ENCODE data around the gene MAST4.

Gene MAST4

DNA sequence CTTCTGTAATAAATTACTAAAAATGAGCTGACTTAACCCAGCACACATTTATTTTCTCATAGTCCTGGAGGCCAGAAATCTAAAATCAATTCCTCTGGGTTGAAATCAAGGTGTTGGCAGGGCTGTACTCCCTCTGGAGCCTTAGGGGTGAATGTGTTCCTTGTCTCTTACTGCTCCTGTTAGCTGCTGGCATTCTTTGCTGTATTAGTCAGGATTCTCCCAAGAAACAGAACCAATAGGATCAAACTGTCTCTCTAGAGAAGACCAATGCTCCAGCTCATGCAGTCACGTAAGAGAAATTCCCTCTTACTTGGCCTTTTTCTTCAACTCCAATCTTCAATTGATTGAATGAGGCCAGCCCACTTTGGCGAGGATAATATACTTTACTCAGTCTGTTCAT lies 615.7 kb downstream of the MAST4 start:
- Histone ChIP-seq H3K36me3 (ENCODE audit: control insufficient read depth in 2 of 2, insufficient read depth in 1 of 2, low read length in 2 of 2) (no peaks in the 10 kb centered on the region), H3K4me3 (ENCODE audit: low read depth, low read length) (no peak overlapping the region), H3K9me3 (ENCODE audit: control insufficient read depth, insufficient read depth, low read depth, low read length) (no peaks in the 10 kb centered on the region), H3K4me1 (ENCODE audit: control insufficient read depth, insufficient read depth, low read length) (no peaks in the 10 kb centered on the region), H3K27ac (ENCODE audit: extremely low read depth, low read depth, low read length) (no peak overlapping the region)
- TF ChIP-seq GFI1B (tag by site-specific recombination; IDR thresholded peaks at IDR 0.05): no peak
- TF ChIP-seq ZNF530 (tag by site-specific recombination; IDR thresholded peaks at IDR 0.05; ENCODE audit: low read depth): no peak
- TF ChIP-seq WT1 (tag by site-specific recombination; IDR thresholded peaks at IDR 0.05): no peak
- no peak for TF ChIP-seq ZNF654 (tag by site-specific recombination; IDR thresholded peaks at IDR 0.05; ENCODE audit: low read depth)
- TF ChIP-seq, protein P1, sequence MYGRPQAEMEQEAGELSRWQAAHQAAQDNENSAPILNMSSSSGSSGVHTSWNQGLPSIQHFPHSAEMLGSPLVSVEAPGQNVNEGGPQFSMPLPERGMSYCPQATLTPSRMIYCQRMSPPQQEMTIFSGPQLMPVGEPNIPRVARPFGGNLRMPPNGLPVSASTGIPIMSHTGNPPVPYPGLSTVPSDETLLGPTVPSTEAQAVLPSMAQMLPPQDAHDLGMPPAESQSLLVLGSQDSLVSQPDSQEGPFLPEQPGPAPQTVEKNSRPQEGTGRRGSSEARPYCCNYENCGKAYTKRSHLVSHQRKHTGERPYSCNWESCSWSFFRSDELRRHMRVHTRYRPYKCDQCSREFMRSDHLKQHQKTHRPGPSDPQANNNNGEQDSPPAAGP (tag by site-specific recombination; IDR thresholded peaks at IDR 0.05): no peak
- TF ChIP-seq ZNF768 (tag by site-specific recombination; IDR thresholded peaks at IDR 0.05): no peak
- no peak for TF ChIP-seq ZNF596 (tag by site-specific recombination; IDR thresholded peaks at IDR 0.05)
- no peak for TF ChIP-seq ZNF214 (tag by site-specific recombination; IDR thresholded peaks at IDR 0.05; ENCODE audit: borderline replicate concordance)
- TF ChIP-seq GLIS2 (tag by site-specific recombination; IDR thresholded peaks at IDR 0.05): no peak
- no peak for TF ChIP-seq OSR2 (tag by site-specific recombination; IDR thresholded peaks at IDR 0.05)
- TF ChIP-seq ZNF114 (tag by site-specific recombination; IDR thresholded peaks at IDR 0.05): no peak
- TF ChIP-seq ZSCAN23 (tag by site-specific recombination; IDR thresholded peaks at IDR 0.05): no peak
- TF ChIP-seq, protein P2, sequence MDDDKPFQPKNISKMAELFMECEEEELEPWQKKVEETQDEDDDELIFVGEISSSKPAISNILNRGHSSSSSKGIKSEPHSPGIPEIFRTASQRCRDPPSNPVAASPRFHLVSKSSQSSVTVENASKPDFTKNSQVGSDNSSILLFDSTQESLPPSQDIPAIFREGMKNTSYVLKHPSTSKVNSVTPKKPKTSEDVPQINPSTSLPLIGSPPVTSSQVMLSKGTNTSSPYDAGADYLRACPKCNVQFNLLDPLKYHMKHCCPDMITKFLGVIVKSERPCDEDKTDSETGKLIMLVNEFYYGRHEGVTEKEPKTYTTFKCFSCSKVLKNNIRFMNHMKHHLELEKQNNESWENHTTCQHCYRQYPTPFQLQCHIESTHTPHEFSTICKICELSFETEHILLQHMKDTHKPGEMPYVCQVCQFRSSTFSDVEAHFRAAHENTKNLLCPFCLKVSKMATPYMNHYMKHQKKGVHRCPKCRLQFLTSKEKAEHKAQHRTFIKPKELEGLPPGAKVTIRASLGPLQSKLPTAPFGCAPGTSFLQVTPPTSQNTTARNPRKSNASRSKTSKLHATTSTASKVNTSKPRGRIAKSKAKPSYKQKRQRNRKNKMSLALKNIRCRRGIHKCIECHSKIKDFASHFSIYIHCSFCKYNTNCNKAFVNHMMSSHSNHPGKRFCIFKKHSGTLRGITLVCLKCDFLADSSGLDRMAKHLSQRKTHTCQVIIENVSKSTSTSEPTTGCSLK (tag by site-specific recombination; IDR thresholded peaks at IDR 0.05): no peak
- TF ChIP-seq ZNF776 (tag by site-specific recombination; IDR thresholded peaks at IDR 0.05; ENCODE audit: borderline replicate concordance): no peak
- no peak for TF ChIP-seq BCL11A (tag by site-specific recombination; IDR thresholded peaks at IDR 0.05; ENCODE audit: low read depth)
- CTCF ChIA-PET: interaction anchor here (0.6 to 0.8 kb wide), 3 partner anchors 10 to 332 kb away, joined by 3 read pairs; no protein-coding TSS in a partner anchor
- POLR2A ChIA-PET: no interaction called here

DNA sequence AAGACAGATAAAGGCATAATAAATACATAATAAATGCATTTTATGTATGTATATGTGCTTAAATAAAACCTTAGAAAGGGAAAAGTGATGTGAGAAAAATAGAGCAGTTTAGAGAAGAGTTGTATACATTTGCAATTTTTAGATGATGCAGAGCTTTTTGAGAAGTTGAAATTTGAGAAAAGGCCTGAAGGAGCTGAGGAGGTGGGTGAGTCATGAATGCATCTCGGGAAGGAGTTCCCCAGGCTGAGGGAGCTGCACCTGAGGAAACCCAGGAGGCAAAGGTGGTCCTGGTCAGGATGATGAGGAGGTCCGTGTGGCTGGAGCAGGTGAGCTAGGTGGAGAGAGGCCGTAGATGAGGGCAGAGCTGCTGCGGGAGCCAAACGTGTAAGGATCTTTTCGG lies 617.8 kb downstream of the MAST4 start:
- POLR2A ChIA-PET: no interaction called here
- no peak for TF ChIP-seq KLF10 (tag by site-specific recombination; IDR thresholded peaks at IDR 0.05)
- no peak for TF ChIP-seq ZNF701 (tag by site-specific recombination; IDR thresholded peaks at IDR 0.05)
- H3K4me1 ChIP-seq (ENCODE audit: control insufficient read depth, insufficient read depth, low read length): no peaks in the 10 kb centered on the region
- CTCF ChIA-PET: interaction anchor here (0.6 kb wide), 1 partner anchor 8 kb away, joined by 4 read pairs; no protein-coding TSS in a partner anchor
- H3K27ac ChIP-seq (ENCODE audit: extremely low read depth, low read depth, low read length): no peak overlapping the region
- H3K9me3 ChIP-seq (ENCODE audit: control insufficient read depth, insufficient read depth, low read depth, low read length): no peaks in the 10 kb centered on the region
- no peak overlapping the region for H3K4me3 ChIP-seq (ENCODE audit: low read depth, low read length)
- H3K36me3 ChIP-seq (ENCODE audit: control insufficient read depth in 2 of 2, insufficient read depth in 1 of 2, low read length in 2 of 2): no peaks in the 10 kb centered on the region

DNA sequence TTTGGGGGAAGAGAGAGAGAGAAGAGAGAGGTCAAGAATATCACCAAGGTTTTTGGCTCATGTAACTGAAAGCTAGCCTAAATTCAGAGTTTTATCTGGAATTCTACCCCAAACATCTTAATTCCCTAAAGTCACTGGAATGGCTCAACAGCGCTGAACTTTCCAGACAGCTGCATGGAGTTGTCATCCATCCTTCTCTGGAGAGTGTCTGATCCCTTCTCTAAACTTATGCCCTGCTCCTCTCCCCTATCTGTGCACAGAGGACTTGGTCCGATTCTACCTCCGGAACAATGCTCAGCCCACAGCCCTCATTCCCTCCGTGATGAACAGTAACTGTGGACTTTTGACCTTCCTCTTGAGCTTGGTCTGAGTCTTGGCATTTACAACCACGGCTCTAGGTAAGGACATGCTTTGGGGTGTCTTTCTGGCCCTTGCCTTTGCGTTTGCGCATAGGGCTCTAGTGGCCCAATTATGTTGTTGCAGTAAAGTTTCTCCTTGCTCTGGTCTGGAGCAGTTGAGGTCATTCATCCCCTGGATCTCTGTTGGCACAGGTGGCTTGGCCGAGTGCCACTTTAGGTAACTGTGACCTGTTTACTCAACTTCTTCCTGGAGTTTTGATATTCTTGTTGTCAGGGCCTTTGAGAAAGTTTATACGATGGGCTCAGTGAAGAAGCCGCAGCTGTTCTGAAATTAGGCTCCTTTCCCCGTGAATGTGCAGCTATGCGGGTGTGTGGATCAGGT lies 618.7 kb downstream of the MAST4 start:
- Histone ChIP-seq H3K36me3 (ENCODE audit: control insufficient read depth in 2 of 2, insufficient read depth in 1 of 2, low read length in 2 of 2) (no peaks in the 10 kb centered on the region), H3K27ac (ENCODE audit: extremely low read depth, low read depth, low read length) (no peak overlapping the region), H3K9me3 (ENCODE audit: control insufficient read depth, insufficient read depth, low read depth, low read length) (no peaks in the 10 kb centered on the region), H3K4me3 (ENCODE audit: low read depth, low read length) (no peak overlapping the region), H3K4me1 (ENCODE audit: control insufficient read depth, insufficient read depth, low read length) (no peaks in the 10 kb centered on the region)
- POLR2A ChIA-PET: no interaction called here
- CTCF ChIA-PET: no interaction called here
- no peak for TF ChIP-seq ZNF239 (tag by site-specific recombination; IDR thresholded peaks at IDR 0.05)
- TF ChIP-seq ZFP41 (tag by site-specific recombination; IDR thresholded peaks at IDR 0.05; ENCODE audit: borderline replicate concordance): no peak
- no peak for TF ChIP-seq ZNF10 (tag by site-specific recombination; IDR thresholded peaks at IDR 0.05)
- TF ChIP-seq, protein P3, sequence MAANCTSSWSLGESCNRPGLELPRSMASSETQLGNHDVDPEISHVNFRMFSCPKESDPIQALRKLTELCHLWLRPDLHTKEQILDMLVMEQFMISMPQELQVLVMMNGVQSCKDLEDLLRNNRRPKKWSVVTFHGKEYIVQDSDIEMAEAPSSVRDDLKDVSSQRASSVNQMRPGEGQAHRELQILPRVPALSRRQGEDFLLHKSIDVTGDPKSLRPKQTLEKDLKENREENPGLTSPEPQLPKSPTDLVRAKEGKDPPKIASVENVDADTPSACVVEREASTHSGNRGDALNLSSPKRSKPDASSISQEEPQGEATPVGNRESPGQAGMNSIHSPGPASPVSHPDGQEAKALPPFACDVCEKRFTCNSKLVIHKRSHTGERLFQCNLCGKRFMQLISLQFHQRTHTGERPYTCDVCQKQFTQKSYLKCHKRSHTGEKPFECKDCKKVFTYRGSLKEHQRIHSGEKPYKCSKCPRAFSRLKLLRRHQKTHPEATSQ (tag by site-specific recombination; IDR thresholded peaks at IDR 0.05): no peak
- no peak for TF ChIP-seq YY2 (tag by site-specific recombination; IDR thresholded peaks at IDR 0.05)
- no peak for TF ChIP-seq ZNF670 (tag by site-specific recombination; IDR thresholded peaks at IDR 0.05; ENCODE audit: low read depth)
- TF ChIP-seq ZNF707 (tag by site-specific recombination; IDR thresholded peaks at IDR 0.05): no peak
- no peak for TF ChIP-seq ZNF530 (tag by site-specific recombination; IDR thresholded peaks at IDR 0.05; ENCODE audit: low read depth)
- TF ChIP-seq TCF7L2 (IDR thresholded peaks at IDR 0.05; ENCODE audit: borderline replicate concordance, low read depth, low read length): no peak
- TF ChIP-seq ZNF571 (tag by site-specific recombination; IDR thresholded peaks at IDR 0.05): no peak
- TF ChIP-seq, protein P4, sequence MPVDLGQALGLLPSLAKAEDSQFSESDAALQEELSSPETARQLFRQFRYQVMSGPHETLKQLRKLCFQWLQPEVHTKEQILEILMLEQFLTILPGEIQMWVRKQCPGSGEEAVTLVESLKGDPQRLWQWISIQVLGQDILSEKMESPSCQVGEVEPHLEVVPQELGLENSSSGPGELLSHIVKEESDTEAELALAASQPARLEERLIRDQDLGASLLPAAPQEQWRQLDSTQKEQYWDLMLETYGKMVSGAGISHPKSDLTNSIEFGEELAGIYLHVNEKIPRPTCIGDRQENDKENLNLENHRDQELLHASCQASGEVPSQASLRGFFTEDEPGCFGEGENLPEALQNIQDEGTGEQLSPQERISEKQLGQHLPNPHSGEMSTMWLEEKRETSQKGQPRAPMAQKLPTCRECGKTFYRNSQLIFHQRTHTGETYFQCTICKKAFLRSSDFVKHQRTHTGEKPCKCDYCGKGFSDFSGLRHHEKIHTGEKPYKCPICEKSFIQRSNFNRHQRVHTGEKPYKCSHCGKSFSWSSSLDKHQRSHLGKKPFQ (tag by site-specific recombination; IDR thresholded peaks at IDR 0.05): no peak
